Muscle layer of duodenum (tissue), 2 donors: Measurements from ENCODE around the gene MARCHF2.

ENCODE experiments used
- H3K27ac ChIP-seq: one replicate; pipeline ENCODE4 v1.7.0; 2013; ENCODE audit warnings: mild to moderate bottlenecking, low read length
- H3K27me3 ChIP-seq: one replicate; pipeline ENCODE4 v1.7.0; 2013; ENCODE audit warnings: low read depth, mild to moderate bottlenecking, control low read depth, low read length
- H3K36me3 ChIP-seq, 2 donors: one replicate each; pipeline ENCODE4 v1.7.0; 2013; ENCODE audit warnings: low read length in 2 of 2, control low read depth in 1 of 2, mild to moderate bottlenecking in 1 of 2; ENCODE audit not compliant: insufficient read depth in 2 of 2, control insufficient read depth in 1 of 2
- H3K4me1 ChIP-seq, 2 donors: one replicate each; pipeline ENCODE4 v1.7.0; 2013; ENCODE audit warnings: low read length in 2 of 2, mild to moderate bottlenecking in 2 of 2, control low read depth in 1 of 2, moderate library complexity in 1 of 2; ENCODE audit not compliant: insufficient read depth in 2 of 2, control insufficient read depth in 1 of 2
- H3K4me3 ChIP-seq, 2 donors: one replicate each; pipeline ENCODE4 v1.7.0; 2013; ENCODE audit warnings: low read length in 2 of 2, low read depth in 1 of 2, mild to moderate bottlenecking in 1 of 2
- H3K9me3 ChIP-seq, 2 donors: one replicate each; pipeline ENCODE4 v1.7.0; 2013; ENCODE audit warnings: low read length in 2 of 2, control low read depth in 1 of 2, mild to moderate bottlenecking in 1 of 2; ENCODE audit not compliant: control insufficient read depth in 1 of 2
- donor health status: healthy.

The MARCHF2 gene

DNA sequence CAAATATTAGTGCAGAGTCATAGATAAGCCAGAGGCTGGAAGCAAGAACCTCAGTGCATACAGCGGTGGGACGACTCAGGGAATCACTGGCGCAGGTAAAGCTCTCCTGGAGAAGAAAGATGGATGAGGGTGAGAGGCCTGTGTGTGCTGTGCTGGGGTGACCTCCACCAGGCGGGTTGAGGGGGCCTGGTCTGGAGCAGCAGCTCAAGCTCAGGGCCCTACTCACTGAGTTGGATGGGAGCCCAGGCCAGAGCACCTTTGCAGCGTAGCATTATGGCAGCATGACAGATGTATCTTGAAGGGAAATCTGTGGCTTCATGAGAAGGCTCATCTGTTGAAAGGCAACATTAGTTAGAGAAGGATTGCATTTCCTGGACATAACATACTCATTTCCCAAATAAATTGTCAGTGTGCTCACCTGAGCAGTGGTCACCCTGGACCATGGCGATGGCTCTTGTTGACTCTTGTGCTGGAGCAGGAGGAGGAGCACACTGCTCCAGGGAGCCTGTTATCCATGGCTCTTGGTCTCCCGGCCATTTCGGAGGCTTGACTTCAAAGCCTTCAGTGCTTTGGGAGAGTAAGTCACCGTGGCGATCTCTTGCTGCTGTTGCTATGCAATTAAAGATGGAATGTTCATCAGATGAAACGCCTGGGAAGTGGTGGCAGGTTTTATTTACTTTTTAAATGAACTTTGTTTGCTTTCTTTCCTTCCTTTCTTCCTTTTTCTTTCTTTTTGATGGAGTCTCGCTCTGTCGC, 56.7 kb downstream of the MARCHF2 start:
- Histone ChIP-seq H3K27me3 (no peaks in the 10 kb centered on the region), H3K4me3 (no peak overlapping the region), H3K36me3 (peaks cover 76 to 89% of the 10 kb centered on the region in 2 donors), H3K9me3 (no peaks in the 10 kb centered on the region), H3K27ac (no peak overlapping the region), H3K4me1 (peaks cover 0 to 10% of the 10 kb centered on the region in 2 donors)

DNA sequence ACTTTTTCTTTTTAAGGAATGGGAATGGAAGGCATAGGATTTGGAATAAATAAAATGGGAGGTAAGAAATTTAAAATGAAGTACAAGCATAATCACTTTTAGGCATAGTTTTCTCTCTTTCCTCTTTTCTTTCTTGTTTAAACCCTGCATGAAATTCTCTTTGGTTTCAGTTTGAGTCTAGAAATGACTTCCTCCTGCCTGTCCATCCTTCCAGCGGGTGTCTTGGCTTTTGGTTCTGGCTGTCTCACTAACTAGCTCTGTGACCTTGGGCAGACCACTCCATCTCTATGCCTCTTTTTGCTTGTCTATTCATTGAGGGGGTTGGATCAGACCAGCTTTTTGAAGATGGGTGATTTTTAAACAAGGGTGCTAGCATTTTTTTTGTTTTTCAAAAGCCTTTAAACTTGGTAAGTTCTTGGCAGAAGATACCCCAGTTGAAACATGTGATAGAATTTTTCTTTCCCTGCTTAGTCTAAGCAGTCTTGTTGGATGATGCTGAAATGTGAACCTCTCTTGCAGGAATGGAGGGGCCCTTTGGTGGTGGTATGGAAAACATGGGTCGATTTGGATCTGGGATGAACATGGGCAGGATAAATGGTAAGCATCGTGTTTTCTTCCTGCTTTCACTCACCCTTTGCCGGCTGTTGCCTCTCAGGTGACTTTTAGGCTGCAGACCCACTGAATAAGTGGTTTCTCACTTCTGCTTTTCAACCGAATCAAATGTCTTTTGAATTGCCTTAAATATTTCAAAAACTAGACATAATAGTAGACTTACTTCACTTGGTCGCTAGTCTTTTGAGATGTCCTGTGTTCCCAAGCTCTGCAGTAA, 60.8 kb downstream of the MARCHF2 start:
- Histone ChIP-seq H3K27me3 (no peaks in the 10 kb centered on the region), H3K27ac (no peak overlapping the region), H3K4me1 (peaks cover 9 to 18% of the 10 kb centered on the region in 2 donors), H3K9me3 (no peaks in the 10 kb centered on the region), H3K36me3 (peaks cover 71 to 84% of the 10 kb centered on the region in 2 donors), H3K4me3 (no peak overlapping the region)

DNA sequence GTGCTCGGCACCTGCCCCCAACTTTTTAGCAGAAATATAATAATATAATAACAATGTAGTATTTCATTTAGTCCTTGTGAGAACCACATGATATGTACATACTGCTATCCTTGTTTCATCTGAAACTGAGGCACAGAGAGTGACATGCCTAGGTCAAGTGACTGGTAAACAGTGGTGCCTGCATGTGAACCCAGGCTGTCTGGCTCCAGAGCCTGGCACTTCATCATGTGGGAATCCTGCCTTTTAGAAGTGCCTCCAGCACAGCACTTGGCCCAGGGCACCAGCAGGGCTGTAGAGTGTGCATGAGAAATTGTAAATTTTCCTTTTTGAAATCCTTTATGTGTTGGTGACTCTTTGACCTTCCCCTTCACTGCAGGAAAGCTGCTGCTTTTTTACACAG, 61.9 kb downstream of the MARCHF2 start:
- H3K4me3 ChIP-seq, result no peak overlapping the region
- H3K9me3 ChIP-seq, result no peaks in the 10 kb centered on the region
- H3K27ac ChIP-seq, result no peak overlapping the region
- H3K27me3 ChIP-seq, result no peaks in the 10 kb centered on the region
- H3K4me1 ChIP-seq, result peaks cover 9 to 13% of the 10 kb centered on the region in 2 donors
- peaks cover 59 to 72% of the 10 kb centered on the region in 2 donors for H3K36me3 ChIP-seq

DNA sequence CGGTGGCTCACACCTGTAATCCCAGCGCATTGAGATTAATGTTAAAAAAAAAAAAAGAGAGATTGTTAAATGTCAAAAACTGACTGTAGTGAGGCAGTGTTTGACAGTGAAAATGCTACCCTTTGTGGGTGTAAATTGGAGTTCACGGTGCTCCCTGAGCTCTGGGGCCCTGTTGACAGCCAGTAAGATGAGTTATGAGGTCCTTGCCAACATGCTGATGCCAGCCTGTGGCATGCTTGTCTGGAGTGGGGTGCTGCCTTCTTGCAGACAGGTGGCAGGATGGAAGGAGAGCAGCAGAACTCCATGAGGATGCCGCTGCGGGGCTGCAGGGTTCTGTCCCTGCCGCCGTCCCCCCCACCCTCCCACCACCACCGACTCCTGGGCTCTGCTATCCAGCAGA, 63.4 kb downstream of the MARCHF2 start:
- no peak overlapping the region for H3K4me3 ChIP-seq
- H3K27ac ChIP-seq, result no peak overlapping the region
- H3K4me1 ChIP-seq, result peaks cover 9 to 22% of the 10 kb centered on the region in 2 donors
- H3K27me3 ChIP-seq, result no peaks in the 10 kb centered on the region
- H3K9me3 ChIP-seq, result no peaks in the 10 kb centered on the region
- H3K36me3 ChIP-seq, result peaks cover 53 to 64% of the 10 kb centered on the region in 2 donors

DNA sequence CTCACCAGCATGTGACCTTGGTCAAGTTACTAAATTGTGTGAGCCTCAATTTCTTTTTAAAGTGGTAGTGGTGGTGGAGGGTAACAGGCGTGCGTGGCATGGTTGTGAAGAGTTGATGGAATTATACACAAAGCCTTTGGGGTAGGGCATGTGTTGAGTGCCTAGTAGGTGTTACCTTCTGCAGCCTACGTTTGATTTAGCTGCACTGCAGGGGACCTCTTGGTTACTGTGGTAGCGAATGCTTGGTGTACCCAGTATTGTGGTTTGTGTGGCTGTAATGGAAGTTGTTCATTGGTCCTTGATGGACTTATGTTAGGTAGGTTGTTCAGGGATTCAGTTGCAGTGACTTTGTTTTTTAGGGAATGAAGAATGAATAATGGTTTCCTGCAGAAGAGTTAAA, 64.8 kb downstream of the MARCHF2 start:
- no peak overlapping the region for H3K27ac ChIP-seq
- no peaks in the 10 kb centered on the region for H3K27me3 ChIP-seq
- no peaks in the 10 kb centered on the region for H3K9me3 ChIP-seq
- peaks cover 9 to 30% of the 10 kb centered on the region in 2 donors for H3K4me1 ChIP-seq
- H3K36me3 ChIP-seq, result peaks cover 54 to 57% of the 10 kb centered on the region in 2 donors
- H3K4me3 ChIP-seq, result no peak overlapping the region

DNA sequence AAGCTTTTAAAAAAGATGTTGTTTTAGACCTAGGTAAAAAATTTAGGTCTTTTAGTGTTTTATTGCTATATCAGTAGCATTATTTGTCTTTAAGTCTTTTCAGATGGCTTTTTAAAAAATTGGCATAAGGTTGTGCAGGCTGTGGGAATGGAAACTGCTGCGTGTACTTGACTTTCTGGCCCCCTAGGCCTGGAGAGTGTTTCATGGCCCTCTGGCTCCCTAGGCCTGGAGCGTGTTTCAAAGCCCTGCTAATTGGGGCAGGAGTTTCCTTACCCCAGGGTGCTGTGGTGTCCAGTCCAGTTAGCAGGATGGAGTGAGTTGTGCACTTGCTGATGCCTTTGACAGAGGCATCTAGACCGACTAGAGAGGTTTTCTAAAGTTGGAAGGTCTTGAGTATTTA, 65.5 kb downstream of the MARCHF2 start:
- peaks cover 9 to 30% of the 10 kb centered on the region in 2 donors for H3K4me1 ChIP-seq
- peaks cover 59% of the 10 kb centered on the region in 2 donors for H3K36me3 ChIP-seq
- H3K27me3 ChIP-seq, result no peaks in the 10 kb centered on the region
- H3K4me3 ChIP-seq, result no peak overlapping the region
- H3K9me3 ChIP-seq, result no peaks in the 10 kb centered on the region
- H3K27ac ChIP-seq, result no peak overlapping the region

DNA sequence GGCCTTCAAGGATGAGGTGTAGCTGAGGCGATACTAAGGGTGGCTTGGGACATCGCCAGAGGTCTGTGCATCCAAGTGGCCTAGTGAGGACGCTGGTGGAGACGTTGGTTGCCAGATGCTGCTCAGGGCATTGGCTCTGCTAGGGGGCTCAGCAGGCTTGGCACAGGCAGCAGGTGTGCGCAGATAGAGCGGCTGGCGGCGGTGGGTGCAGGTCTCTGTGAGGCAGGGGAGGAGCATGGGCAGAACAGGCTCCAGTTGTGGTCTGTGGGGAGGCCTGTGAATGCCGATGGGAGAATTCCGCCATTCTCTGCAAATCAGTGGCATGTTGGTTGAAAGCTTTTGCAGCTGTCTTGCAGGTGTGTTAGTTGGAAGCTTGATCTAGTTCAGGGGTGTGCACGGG, 68.1 kb downstream of the MARCHF2 start:
- H3K27me3 ChIP-seq, result no peaks in the 10 kb centered on the region
- H3K4me3 ChIP-seq, result no peak overlapping the region
- H3K4me1 ChIP-seq, result peaks cover 9 to 35% of the 10 kb centered on the region in 2 donors
- peaks cover 56 to 58% of the 10 kb centered on the region in 2 donors for H3K36me3 ChIP-seq
- no peaks in the 10 kb centered on the region for H3K9me3 ChIP-seq
- H3K27ac ChIP-seq, result no peak overlapping the region

DNA sequence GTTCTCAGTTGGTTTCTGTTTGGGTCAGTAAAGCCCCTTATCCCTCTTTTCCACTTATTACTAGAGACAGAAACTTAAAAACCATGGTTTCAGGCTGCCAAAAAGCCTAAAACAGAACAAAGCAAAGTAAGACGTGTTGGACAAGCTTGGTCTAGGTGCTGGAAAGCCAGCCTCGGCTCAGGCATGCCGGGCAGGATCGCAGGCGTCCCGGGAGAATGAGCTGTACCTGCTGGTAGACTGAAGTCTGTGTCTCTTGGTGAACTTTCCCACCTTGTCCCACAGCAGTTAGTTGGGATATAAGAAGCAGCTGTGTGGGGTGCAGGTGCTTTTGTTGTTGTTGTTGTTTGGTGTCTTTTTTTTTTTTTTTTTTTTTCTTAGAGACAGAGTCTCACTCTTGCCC, 68.5 kb downstream of the MARCHF2 start:
- Histone ChIP-seq H3K4me1 (peaks cover 9 to 35% of the 10 kb centered on the region in 2 donors), H3K27ac (no peak overlapping the region), H3K9me3 (no peaks in the 10 kb centered on the region), H3K36me3 (peaks cover 56 to 60% of the 10 kb centered on the region in 2 donors), H3K27me3 (no peaks in the 10 kb centered on the region), H3K4me3 (no peak overlapping the region)

DNA sequence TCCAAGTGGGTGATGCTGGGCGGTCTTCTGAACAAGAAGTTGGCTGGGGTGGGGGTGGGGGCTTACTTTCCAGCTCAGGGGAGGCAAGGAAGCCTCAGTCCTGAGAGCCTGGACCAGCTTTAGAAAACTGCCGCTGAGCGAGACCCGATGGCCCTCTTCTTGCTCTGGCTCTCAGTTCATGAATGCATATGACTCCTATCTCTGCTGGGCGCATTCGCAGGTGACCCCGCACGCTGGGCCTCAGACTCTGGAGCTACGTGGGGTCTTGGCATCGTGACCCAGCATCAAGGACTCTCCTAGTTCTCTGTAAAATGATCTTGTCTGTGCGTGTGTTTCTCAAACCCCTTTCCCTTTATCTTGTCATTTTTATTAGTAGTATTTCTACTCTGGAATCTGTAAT, 69.6 kb downstream of the MARCHF2 start:
- Histone ChIP-seq H3K4me1 (peaks cover 9 to 33% of the 10 kb centered on the region in 2 donors), H3K27ac (no peak overlapping the region), H3K36me3 (peaks cover 58 to 62% of the 10 kb centered on the region in 2 donors), H3K27me3 (no peaks in the 10 kb centered on the region), H3K4me3 (no peak overlapping the region), H3K9me3 (no peaks in the 10 kb centered on the region)

DNA sequence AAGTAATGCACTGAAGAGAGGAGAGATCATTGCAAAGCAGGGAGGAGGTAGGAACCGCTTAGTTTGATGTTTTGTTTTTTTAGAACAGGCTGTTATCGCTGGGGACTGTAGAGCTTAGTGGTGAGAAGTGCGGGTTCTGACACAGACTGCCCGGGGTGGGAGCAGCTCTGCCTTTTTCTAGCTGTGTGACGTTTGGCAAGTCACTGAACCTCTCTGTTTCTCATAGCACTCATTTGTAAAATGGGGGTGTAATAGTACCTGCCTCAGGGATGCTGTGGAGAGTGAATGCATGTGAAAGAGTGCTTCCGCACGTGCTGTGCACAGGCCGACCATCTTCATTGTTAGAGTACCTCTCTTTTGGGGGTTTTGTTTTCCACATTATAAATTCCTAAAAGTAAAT, 70.1 kb downstream of the MARCHF2 start:
- H3K27ac ChIP-seq, result no peak overlapping the region
- peaks cover 58 to 64% of the 10 kb centered on the region in 2 donors for H3K36me3 ChIP-seq
- no peaks in the 10 kb centered on the region for H3K9me3 ChIP-seq
- no peaks in the 10 kb centered on the region for H3K27me3 ChIP-seq
- no peak overlapping the region for H3K4me3 ChIP-seq
- H3K4me1 ChIP-seq, result peaks cover 6 to 28% of the 10 kb centered on the region in 2 donors

DNA sequence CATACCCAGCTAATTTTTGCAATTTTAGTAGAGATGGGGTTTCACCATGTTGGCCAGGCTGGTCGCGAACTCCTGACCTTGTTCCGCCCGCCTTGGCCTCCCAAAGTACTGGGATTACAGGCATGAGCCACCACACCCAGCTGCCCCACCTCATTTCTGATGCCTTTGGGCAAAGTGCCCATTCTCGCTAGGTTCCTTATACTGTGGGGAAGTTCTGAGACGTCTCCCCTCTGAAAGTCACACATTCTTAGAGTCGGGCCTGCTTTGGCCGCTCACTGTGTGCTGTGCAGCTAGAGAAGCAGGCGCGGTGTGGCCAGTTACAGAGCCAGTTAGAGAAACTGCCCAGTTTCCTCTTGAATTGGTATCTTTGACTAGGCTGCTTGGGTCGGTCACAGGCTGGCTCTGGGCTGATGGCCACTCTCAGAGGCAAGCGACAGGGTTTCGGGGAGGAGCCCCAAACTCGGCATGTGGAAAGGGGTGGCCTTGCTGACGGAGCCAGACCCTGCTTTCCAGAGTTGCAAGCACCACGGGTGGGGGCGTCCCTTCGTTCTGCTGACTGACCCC, 71.3 kb downstream of the MARCHF2 start:
- Histone ChIP-seq H3K36me3 (peaks cover 66 to 75% of the 10 kb centered on the region in 2 donors), H3K9me3 (no peaks in the 10 kb centered on the region), H3K27ac (no peak overlapping the region), H3K4me3 (no peak overlapping the region), H3K27me3 (no peaks in the 10 kb centered on the region), H3K4me1 (peaks cover 0 to 22% of the 10 kb centered on the region in 2 donors)
